ENCODE data around the gene RAB11A. TPM values are rescaled to one million over a fixed set of nuclear protein-coding genes. Genes with fewer than 3 reads are reported as not detected.

RAB11A gene
- total and polyA plus RNA-seq, 2 experiments from 2014 or later = 163 to 259 TPM

- Histone ChIP-seq H3K27ac (no peak overlapping the region), H3K27me3 (no peaks in the 10 kb centered on the region), H3K4me1 (ENCODE audit: low read depth) (no peaks in the 10 kb centered on the region), H3K9me3 (ENCODE audit: low read depth) (no peaks in the 10 kb centered on the region), H3K36me3 (no peaks in the 10 kb centered on the region), H3K4me3 (no peak overlapping the region)
- DNase-seq (ENCODE audit: low read depth in 1 of 2, low spot score in 1 of 2) = no peak
- no peak for TF ChIP-seq CTCF (IDR thresholded peaks at IDR 0.05; ENCODE audit: low read depth, low read length)
Measured at GRCh38 chr15:65940618-65940909, 71.3 kb downstream of the RAB11A start.

Other genes starting within 250 kb of the RAB11A start
- gene SLC24A1, start 247.6 kb upstream of the RAB11A start, total RNA-seq = 2.5 and 5.2 TPM in 2 replicates
- gene SLC24A1, start 247.6 kb upstream of the RAB11A start, polyA plus RNA-seq = 1.1 and 4.2 TPM in 2 replicates
- gene DENND4A, start 77.2 kb upstream of the RAB11A start, total RNA-seq = 4.7 and 7.7 TPM in 2 replicates
- gene DENND4A, start 77.2 kb upstream of the RAB11A start, polyA plus RNA-seq = 3.5 and 7.4 TPM in 2 replicates